Neutrophil (primary cell): ENCODE data around the gene TNFAIP8L1.

Experiments used
- H3K27ac ChIP-seq: fragments of 200-600 bp; sonication (generic); 2 replicates; pipeline ENCODE4 v1.5.1; 2016; ENCODE audit warnings: mild to moderate bottlenecking, moderate library complexity
- H3K27me3 ChIP-seq: fragments of 200-600 bp; sonication (generic); 2 replicates; pipeline ENCODE4 v1.6.0; 2016; ENCODE audit warnings: mild to moderate bottlenecking
- H3K36me3 ChIP-seq: fragments of 200-600 bp; sonication (generic); 2 replicates; pipeline ENCODE4 v1.5.1; 2017
- H3K4me1 ChIP-seq, 2 experiments: fragments of 200-600 bp in 1 of 2; sonication (generic) in 1 of 2; 1 replicate in 1 of 2; 2 replicates in 1 of 2; pipeline versions ENCODE4 v1.5.1 to v1.6.1; 2013 to 2016; ENCODE audit warnings: low read depth in 1 of 2, low read length in 1 of 2, mild to moderate bottlenecking in 1 of 2, moderate library complexity in 1 of 2; ENCODE audit not compliant: control insufficient read depth in 1 of 2, insufficient read depth in 1 of 2
- H3K4me3 ChIP-seq, 2 experiments: fragments of 200-600 bp in 1 of 2; sonication (generic) in 1 of 2; 1 replicate in 1 of 2; 2 replicates in 1 of 2; pipeline ENCODE4 v1.5.1; 2013 to 2016; ENCODE audit warnings: low read depth in 1 of 2, low read length in 1 of 2, mild to moderate bottlenecking in 1 of 2, moderate library complexity in 1 of 2
- H3K9me3 ChIP-seq: fragments of 200-600 bp; sonication (generic); 2 replicates; pipeline ENCODE4 v1.5.1; 2016
- TF ChIP-seq, protein P1 (sequence below): fragments of 200-600 bp; sonication (generic); IDR thresholded peaks from 2 replicates; pipeline ENCODE4 v1.5.1; 2016; ENCODE audit warnings: antibody characterized with exemption

TNFAIP8L1 gene

DNA sequence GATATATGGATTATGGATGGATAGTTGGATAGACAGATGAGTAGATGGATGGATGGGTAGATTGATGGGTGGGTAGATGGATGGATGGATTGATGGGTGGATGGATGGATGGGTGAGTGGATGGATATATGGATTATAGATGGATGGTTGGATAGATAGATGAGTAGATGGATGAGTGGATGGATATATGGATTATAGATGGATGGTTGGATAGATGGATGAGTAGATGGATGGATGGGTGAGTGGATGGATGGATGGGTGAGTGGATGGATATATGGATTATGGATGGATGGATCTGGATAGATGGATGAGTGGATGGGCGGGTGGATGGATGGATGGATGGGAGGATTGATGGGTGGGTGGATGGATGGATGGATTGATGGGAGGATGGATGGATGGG lies 36.4 kb upstream of the TNFAIP8L1 start:
- Histone ChIP-seq H3K36me3 (no peaks in the 10 kb centered on the region), H3K27ac (no peak overlapping the region), H3K4me3 (no peak overlapping the region), H3K9me3 (no peaks in the 10 kb centered on the region), H3K4me1 (peaks cover 3 to 12% of the 10 kb centered on the region in 2 experiments), H3K27me3 (peaks cover 96% of the 10 kb centered on the region)
- TF ChIP-seq, protein P1, sequence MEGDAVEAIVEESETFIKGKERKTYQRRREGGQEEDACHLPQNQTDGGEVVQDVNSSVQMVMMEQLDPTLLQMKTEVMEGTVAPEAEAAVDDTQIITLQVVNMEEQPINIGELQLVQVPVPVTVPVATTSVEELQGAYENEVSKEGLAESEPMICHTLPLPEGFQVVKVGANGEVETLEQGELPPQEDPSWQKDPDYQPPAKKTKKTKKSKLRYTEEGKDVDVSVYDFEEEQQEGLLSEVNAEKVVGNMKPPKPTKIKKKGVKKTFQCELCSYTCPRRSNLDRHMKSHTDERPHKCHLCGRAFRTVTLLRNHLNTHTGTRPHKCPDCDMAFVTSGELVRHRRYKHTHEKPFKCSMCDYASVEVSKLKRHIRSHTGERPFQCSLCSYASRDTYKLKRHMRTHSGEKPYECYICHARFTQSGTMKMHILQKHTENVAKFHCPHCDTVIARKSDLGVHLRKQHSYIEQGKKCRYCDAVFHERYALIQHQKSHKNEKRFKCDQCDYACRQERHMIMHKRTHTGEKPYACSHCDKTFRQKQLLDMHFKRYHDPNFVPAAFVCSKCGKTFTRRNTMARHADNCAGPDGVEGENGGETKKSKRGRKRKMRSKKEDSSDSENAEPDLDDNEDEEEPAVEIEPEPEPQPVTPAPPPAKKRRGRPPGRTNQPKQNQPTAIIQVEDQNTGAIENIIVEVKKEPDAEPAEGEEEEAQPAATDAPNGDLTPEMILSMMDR, result no peak

DNA sequence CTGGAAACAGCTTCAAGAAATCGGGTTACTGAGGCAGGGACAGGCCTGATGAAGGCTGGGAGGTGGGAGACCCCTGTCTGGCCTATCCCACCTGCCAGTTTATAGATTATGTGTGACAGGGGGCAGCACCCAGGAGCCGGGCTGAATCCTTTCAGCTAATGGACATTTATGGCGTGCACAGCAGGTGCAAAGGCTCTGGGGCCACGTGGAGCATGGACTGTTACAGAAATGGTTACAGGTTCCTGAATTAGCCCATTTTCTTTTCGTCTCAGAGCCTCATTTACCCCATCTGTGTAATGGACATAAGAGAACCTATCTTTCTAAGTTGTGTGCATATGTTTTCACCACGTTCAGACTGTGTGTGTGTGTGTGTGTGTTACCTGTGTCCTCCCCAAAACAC lies 34.4 kb upstream of the TNFAIP8L1 start:
- Histone ChIP-seq H3K4me1 (peaks cover 4 to 8% of the 10 kb centered on the region in 2 experiments), H3K27ac (no peak overlapping the region), H3K36me3 (no peaks in the 10 kb centered on the region)

DNA sequence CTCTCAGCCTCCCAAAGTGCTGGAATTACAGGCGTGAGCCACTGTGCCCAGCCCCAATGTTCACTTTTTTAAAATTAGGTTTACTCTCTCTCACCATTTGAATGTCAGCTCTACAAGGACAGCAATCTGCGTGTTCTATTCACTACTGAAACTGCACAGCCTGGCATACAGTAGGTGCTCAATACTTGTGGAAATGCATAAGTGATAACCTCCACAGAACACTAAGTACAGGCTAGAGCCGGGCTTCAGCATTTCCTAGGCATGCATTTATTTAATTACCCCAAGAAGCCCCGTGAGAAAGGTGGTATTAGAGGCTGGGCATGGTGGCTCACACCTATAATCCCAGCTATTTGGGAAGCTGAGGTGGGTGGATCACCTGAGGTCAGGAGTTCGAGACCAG lies 33.1 kb upstream of the TNFAIP8L1 start:
- no peak overlapping the region for H3K4me3 ChIP-seq
- H3K27ac ChIP-seq, result no peak overlapping the region
- H3K4me1 ChIP-seq, result peaks cover 17 to 21% of the 10 kb centered on the region in 2 experiments
- no peaks in the 10 kb centered on the region for H3K36me3 ChIP-seq
- peaks cover 71% of the 10 kb centered on the region for H3K27me3 ChIP-seq
- TF ChIP-seq, protein P1, result no peak
- no peaks in the 10 kb centered on the region for H3K9me3 ChIP-seq

More for the DNA sequence above, 34.4 kb upstream of the TNFAIP8L1 start:
- TF ChIP-seq, protein P1, result no peak
- Histone ChIP-seq H3K9me3 (no peaks in the 10 kb centered on the region), H3K4me3 (no peak overlapping the region), H3K27me3 (peaks cover 83% of the 10 kb centered on the region)

DNA sequence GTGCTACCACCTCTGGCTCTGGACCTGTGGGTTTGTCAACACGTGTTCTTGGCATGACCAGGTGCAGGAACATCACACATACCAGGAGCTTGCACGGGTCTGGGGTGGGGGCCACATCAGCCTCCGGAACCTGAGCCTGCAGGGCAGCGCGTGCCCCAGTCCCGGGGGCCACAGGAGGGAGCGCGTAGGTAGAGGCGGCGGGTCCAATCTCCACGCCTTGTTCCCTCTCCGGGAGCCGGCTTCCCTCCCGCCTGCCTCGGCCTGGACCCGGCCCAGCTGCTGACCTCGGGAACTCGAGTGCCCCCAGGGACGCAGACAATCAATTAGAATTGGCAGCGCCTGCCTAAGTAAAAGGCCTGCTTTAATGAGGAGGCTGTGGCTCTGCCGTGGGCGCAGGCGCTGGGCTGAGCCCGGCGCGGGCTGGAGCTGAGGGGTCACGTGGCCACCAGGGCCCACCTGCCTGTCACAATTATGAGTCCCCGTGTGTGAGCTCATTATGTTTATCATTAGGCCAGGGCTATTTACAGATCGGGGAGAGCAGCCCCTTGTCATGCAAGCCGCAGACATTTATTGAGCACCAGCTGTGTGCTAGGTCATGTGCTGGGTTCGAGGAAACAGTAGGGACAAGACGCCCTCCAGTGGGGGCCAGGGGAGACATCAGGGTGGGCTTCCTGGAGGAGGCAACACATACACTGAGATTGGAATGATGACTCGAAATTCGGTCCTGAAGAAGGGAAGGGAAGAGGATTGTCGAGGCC lies 32.2 kb upstream of the TNFAIP8L1 start:
- Histone ChIP-seq H3K27me3 (peaks cover 63% of the 10 kb centered on the region), H3K36me3 (no peaks in the 10 kb centered on the region), H3K9me3 (no peaks in the 10 kb centered on the region), H3K27ac (no peak overlapping the region), H3K4me1 (peaks cover 26 to 30% of the 10 kb centered on the region in 2 experiments), H3K4me3 (no peak overlapping the region)
- TF ChIP-seq, protein P1, result no peak

DNA sequence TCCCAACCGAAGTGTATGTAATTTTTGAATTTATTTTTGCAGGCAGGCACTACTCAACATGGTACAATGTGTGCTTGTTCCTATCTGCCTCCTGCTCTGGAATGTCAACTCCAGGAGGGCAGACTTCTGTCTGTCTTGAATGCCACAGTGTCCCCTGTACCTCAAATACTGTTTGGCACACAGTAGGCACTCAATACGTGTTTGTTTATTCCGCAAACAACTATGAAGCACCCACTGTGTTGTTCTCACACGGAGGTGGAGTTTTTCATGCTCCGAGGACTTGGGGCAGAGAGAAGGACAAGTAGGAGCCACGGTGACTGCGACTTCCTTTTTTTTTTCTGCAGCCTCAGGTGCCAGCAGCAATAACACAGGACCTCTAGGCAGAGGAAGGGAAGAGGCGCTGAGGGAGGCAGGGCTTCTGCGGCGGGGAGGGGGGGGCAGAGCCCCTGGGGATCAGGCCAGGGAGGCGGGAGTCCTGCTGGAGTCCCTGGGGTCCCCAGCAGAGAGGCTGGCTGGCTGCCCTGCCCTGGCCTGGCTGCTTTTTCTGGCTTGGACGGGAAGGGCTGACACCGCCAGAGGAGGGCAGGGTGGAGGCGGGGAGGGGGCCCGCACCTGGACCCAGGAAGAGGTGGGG lies 29.3 kb upstream of the TNFAIP8L1 start:
- TF ChIP-seq, protein P1, result no peak
- Histone ChIP-seq H3K4me3 (peak overlapping the region; percentile 41 to 52), H3K27me3 (peaks cover 37% of the 10 kb centered on the region), H3K9me3 (no peaks in the 10 kb centered on the region), H3K4me1 (peaks cover 33 to 37% of the 10 kb centered on the region in 2 experiments), H3K36me3 (no peaks in the 10 kb centered on the region), H3K27ac (peak overlapping the region; percentile 73)
